Measurements from ENCODE around the gene GNLY.

GNLY gene

DNA sequence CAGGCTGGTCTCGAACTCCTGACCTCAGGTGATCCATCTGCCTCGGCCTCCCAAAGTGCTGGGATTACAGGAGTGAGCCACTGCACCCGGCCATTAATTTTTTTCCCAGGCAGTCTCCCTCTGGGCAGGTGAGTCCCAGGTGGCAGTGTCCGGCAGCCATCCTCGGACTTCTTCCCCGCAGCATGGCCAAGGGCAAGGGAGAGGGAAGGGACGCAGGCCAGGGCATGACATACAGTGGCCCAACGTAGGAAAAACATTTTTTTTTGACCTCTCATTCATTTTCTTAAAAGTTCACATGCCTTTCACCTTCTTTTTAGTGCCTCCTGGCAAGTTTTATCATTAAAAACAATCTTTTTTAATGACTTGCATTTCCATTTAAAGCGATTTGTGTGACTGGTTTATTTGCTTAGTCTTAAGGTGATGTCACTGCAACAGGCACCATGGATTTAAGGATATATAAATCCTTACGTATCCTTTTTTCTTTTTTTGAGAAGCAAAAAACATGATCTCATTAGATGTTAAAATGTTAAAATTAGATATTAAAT lies 36.6 kb downstream of the GNLY start:
- no peak for DNase-seq

DNA sequence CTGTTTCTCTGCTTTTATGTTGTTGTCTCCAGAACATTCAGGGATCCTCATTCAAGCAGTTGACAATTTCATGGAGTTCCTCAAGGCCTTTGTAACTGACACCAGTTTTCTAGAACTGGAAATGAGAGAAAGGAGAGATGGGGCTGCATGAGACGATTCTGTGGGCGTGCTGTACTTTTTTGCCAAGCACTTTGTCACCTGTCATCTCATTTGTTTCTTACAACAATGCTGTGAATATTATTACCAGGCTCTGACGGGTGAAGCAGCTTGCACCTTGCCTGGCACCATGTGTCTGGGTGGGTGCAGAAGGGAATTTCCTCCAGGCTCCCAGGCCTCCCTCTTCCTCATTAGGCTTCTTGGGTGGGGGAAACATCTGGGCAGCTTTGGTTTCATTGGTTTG lies 37.4 kb downstream of the GNLY start:
- DNase-seq: no peak

DNA sequence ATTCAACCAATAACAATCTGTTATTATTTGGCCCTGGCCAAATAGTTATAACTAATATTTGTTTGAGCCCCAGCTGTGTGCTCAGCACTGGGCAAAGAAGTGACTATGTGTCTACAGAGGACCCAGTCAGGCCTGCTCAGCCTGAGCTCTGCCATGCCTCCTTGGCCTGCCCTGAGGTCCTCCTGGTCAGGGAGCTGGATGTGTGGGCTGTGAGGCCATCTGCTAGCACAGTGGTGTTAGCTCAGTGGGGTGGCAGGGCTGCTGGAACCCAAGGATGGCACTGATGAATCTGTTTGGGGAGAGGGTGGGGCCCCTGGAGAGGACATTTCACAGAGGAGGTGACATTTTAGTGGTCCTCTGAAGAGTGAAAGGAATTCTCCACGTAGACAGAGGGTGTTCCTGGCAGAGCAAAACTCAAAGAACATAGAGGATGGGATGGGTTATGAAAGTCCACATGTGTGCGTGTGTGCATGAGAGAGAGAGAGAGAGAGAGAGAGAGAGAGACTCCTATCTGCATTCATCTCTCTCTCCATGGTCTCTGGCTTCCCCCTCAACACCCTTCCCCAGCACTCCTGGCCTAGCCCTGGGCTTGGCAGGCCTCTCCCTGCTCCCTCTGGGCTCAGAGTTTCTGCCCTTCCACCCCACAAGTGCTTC lies 38.4 kb downstream of the GNLY start:
- no peak for DNase-seq

DNA sequence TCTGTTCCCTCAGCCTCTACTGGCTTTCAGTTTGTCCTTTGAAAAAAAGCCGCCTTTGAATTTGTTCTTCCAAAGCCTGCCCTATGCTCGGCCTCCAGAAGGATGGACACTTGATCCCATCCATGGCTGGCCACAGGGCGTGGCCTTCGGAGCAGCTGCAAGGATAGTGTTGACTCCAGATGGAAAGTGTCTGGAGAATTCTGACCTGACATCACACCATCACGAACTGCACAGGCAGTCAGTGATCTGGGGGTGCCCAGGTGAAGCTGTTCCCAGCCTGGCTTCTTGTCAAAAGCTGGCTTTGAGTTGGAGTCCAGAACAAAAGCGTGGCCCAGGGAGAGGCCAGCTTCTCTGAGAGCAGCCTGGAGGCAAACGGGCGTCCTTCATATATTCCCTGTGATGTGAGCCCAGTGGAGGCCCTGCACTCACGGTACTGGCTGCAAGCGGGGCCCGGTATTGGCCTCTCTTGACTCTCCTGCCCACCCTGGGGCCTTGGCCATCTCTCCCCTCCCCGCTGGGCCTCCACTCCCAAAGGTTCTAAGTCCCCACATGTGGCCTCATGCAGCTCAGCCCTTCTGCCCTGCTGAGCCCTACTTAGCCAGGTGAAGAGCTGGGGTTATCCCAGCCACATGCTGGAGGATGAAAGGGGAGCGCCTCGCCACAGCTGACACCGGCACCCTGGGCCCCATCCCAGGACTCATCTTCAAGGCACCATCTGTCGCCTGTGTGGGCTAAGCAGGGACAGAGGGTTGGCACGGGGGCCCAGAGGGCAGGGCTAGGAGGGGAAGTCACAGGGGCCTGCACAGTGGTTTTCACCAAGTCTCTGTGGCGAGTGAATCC lies 39.2 kb downstream of the GNLY start:
- DNase-seq: no peak

DNA sequence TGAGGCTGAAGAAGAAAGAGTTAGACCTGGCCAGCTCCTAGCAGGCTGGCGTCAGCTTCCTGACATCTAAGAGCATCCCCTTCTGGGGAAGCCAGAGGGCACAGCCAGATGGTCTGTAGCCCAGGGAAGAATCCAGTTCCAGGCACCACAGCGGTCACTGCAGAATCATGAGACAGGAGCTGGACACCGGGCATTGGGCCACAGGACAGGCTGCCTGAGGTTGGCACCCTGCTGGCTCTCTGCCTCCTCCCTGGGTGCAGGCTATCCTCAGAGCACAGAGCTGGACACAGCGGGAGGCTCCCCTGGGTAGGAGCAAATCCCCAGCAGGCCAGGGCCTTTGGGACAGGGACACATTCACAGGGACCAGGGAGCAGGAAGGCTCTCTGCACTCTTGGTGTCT lies 39.9 kb downstream of the GNLY start:
- DNase-seq: no peak

DNA sequence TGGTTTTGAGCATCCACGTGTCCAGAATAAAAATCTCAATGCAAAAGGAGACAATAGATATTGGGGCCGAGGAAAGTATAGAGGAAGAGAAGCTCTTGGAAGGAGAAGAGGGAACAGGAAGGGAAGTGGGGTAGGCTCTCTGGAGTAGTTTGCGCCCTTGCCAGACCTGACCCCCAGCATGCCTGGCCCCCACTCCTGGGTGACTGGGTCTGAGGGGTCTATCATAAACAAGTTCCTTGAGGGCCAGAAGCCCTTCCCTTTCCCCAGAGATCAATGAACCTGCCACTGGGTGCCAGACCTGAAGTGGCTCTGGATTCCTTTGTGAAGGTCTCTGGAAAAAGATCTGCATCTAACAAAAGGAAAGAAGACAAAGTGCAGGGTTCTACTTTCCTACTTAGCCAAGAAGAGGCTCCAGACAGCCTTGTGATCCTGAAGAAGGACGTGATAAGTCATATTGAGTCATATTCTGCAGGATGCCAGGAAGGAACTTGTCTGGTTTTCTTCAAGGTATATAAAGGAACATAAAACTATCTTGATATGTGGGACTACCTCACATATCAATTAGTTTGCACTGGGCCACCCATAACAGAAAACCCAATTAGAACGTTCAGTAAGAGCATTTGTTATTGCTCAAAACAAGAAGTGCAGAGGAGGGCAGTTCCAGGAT lies 40.9 kb downstream of the GNLY start:
- DNase-seq: no peak

DNA sequence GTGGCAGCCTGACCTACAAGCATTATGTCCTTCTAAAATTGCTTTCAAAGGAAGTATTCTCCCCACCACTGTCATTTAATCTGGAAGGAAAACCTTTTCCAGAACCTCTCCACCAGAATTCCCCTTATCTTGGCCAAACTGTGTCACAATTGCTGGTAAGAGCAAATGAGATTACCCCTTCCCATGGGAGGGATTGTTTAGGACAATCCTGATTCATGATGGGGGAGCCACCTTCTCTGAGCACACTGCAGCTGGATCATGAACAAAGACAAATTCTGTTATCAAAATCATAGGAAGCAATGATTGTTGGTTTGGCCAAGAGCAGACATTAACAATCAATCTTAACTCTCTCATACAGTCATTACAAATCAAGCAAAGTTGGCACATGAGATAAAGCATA lies 41.5 kb downstream of the GNLY start:
- no peak for DNase-seq

DNA sequence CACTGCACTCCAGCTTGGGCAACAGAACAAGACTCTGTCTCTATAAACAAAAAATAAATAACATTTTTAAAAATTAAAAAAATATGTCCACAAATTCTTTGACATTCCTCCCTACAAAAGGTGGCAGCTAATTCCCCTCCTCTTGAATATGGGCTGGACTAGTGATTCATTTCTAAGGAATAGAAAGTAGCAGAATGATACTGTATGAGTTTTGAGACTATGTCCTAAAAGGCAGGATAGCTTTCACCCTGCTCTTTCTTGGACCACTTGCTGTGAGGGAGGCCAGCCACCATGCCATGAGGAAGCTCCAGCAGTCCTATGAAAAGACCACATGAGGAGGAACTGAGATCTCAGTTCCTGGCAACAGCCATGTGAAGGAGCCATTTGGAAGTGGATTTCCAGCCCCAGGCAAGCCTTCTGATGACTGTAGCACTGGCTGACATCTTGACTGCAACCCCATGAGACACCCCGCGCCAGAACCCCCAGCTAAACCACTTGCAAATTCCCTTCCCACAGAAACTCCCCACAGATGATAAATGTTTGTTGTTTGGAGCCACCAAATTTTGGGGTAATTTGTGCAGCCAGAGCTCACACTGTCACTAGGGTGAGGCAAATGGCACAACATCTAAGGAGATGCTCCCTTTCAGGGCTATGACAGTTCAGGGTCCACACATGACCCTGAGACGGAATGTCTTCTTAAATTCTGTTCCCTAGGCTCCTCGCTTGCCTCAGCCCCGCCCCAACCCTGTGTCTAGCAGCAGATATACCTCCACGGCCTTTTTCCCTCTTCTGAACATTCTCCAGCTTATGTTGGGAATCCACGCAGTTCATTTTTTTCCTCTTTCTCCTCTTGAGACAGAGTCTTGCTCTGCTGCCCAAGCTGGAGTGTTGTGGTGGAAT lies 42.5 kb downstream of the GNLY start:
- DNase-seq: no peak

DNA sequence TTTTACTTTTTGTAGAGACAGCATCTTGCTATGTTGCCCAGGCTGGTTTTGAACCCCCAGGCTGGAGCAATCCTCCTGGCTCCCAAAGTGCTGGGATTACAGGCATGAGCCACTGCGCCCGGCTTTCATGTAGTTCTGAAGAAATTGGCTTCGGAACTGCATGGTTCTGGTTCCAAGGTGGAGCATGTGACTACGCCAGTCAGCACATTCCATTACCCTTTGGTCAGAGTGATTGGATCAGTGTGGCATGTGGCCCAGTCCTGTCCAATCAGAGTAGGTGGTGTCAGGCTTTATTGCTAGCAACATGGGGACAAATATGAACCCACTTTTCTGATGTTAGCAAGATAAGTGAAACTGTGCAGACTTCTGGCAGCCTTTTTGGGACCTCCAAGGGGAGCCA lies 43.3 kb downstream of the GNLY start:
- no peak for DNase-seq

DNA sequence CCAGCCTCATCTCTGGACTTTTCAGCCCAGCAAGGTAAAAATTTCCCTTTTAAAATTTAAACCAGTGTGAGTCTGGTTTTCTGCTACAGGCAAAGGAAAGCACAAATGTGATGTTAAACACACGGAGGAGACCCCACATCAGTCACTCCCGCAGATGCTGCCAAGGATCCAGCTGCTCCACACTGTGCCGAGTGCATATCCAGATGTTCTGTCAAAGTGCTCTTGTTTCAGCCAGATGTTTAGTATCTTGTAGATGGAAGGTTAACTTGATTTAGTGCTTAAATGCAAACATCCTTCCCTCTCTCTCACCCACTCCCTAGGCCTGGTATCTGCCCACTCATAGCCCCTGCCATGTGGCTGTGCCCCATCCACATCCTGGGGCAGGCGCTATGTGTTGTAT lies 43.8 kb downstream of the GNLY start:
- no peak for DNase-seq

DNA sequence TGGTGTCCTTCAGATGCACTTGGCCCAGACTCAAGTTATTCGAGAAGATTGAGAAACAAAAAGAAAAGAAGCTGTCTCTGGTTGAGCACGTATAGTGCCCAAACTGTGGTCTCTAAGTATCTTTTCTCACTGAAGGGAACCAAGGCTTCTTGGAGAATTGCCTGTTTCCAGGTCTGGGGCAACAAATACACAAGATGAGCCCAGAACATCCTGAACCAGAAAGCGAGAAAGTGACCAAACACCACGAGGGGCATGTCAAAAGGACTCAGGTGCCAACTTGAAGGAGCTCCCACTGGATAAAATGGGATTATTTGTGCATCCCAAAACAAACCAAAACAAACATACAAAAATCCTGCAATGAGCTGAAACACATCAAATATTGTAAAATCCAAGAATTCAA lies 46.0 kb downstream of the GNLY start:
- DNase-seq: no peak

DNA sequence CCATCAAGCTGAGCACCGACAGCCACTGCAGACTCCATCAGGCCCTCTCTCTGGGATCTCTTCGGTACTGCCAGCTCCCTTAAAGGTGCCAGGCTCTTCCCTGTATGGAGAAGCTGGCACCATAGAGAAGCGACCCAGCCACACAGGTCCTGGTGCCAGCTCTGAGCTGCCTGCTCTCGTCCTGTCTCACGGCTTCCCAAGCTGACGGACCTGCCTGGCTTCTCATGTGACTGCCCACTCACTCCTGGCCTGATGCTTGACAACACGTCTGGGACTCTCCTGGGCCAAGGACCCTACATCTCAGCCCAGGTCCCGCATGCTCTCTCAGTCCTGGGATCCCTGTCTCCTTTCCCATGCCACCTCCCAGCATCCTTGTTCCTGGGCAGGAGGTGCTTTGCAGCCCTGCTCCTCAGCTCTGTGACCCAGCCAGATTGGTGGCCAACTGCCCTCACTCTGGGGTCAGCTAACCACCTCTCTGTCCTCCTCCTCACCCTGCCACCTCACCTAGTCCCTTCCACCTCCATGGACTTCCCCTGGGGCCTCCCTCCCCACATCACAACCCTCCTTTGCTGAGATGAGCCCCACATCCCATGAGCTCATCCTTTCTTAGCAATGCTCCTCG lies 47.2 kb downstream of the GNLY start:
- DNase-seq: no peak

DNA sequence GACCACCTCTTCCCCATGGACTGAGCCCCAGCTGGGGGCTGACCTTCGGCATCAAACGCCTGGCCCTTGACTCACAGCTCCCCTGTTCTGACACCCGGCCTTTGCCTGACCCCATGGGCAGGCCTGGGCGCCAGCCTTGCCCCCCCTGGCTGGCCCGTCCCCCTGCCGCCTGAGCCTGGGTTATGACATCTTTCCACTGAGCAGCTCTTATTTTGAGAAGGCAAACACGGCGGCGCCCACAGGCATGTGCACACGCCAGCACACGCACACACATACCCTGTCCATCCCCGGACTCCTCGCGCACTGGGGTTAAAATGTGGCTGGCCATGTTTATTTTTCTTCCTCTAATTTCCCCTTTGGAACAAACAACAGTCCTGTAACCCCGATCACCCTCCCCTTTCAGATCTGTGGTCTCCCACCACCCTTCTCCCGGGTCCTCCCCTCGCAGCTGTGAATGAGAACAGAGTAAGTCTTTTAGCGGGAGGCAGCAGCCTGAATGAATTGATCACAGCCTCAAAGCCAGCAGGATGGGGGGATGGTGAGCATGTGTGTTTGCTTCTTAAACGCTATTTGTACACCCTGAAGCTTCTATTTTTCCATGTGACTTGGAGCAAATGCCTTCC lies 47.8 kb downstream of the GNLY start:
- DNase-seq: no peak

DNA sequence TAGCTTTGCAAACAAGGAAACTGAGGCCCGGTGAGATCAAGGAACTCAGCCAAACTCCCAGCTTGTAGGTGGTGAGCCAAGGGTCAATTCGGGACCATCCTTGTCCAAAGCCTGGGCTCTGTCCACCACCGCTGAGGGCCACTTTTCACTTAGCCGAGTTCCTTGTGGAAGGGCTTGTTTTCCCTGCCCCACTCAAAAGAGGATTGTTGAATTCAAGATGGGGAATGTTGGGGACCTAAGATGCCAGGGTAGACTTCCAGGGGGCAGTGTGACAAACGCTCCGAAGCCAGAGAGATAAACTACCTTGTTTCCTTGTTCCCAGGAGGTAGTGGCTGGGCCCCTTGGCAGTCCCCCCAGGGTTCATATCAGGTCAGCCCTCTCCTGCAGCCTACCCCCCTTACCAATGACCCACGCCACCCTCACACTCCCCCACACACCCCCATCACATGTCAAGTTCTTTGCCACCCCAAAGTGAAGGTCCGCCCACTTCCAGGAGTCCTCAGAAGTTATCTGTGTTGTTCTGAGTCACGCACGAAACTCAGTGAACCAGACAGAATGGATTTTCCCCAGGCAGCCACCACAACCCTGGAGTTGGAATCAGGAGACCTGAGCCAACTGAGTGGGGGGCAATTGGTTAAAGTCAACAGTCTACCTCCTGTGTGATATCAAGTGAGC lies 49.3 kb downstream of the GNLY start:
- DNase-seq: no peak

DNA sequence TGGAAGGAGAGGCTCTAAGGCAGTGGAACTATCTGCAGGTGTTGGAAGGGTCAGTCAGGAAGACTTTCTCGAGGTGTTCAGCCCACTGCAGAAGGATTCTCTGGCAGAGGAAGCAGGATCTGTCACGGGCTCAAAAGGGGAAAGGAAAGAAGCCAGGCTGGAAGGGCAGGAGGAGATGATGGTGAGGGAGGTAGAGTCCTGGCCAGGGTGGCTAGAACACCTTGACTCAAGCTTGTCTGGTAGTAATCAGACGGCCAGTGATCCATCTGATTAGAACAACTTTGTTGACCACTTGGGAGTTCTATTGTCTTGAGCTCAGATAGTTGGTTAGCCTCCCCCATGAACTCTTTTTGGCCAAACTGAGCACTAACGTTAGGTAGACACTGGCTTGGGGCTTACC lies 49.9 kb downstream of the GNLY start:
- DNase-seq: no peak

DNA sequence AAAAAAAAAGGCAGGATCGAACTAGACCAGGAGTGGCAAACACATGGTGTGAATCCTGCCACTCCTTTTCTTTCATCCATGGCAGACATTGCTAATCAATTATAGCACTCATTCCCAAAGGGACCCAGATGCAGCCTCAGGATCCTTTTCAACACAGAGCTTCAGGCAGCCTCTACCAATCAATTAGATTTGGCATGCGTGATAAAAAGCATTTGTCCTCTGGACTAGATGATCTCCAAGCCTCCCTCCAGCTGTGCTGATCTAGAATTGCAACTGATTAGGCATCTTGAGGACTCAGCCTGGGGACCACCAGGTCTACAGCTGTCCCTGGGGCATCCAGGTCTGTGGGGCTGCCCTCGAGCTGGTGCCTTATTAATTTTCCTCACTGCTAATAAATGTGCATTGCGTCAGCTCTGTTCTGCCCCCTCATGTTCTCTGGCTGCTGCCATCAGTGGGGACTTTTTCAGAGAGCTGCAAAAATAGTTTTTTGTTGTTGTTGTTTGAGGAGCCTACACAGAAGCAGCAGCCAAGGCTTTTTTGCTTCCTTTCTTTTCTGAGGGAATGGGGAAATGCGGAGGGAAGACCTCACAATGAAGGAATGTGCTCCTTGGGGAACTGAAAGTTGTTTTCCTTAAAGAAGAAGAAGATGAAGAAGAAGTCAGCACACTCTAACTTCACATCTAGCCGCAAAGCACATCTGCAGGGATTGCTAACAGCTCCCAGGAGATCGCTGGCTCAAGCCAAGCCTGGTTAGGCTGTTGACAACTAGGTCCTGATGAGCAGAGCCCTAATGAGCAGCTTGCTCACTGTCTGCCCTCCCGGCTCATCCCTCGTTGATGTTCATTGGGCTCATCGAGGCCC lies 50.8 kb downstream of the GNLY start:
- DNase-seq: no peak

DNA sequence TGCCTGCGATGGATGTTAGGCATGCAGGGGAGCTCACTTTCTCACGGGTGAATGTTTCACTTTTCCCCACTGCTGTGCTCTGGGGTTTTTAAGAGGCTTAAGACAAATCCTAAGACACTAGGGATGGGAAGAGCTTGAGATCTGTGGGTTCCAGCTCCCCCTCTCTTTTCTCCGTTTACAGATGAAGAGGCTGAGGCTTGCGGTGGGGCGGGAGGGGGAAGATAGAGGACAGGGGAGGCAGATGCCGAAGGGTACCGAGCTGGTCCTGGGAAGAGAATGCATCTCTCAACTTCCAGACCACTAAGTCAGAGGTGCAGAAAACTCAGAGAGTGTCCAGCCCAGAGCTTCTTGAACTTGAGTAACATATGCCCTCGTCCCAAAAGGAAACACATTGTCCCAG lies 51.5 kb downstream of the GNLY start:
- DNase-seq: no peak

DNA sequence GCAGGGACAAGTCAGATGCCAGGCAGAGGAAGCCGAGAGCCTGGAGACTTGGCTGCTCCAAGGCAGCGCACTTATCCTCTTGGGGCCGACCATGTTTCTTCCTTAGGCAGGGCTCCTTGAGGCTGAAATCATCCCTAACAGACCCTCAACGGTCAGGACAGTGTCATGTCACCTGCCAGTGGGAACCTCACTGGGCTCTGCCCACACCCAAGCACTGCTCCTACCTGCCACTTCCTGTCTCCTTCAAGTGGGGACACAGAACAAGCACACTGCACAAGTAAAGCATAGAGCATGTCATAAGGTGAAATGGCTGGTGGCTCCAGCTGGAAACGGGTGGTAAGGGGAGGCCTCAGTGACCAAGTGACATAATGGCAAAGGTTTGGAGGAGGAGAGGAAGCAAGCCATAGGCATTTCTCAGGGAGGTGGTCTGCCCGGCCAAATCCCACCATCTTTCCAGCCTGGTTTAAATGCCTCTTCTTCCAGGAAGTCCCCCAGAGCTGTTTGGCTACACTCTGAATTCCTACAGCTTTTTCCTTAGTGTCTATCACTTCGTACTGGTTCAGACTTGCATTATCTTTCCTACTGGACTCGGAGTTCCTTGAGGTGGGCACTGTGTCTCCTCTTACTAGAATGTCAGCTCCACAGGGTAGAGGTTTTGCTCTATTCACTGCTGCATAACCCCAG lies 52.3 kb downstream of the GNLY start:
- no peak for DNase-seq

DNA sequence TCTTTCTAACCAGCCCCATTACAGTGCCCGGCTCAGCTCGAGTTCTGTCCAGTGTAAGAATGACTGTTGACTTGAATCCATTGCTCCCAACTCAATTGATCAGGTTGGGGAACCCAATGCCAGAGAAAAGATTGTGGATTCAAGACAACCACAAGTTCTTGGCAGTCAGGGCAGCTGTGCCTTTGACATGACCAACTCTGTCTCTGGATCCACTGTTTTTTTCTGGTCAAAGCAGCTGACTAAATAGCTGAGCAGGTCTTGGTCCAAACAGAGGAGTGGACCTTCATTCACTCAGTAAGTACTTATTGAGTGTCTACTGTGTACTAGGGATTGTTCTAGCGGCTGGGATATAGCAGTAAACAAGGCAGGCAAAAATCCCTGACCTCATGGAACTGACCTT lies 53.3 kb downstream of the GNLY start:
- DNase-seq: no peak

All from activated effector memory CD4-positive, alpha-beta T cell treated with Interleukin-2 at 50 U/mL for 16 hours (primary cell).